NCI-H1436 (cell line): Measurements from ENCODE around the gene TXNDC2.

Experiments
- DNase-seq: peaks from one replicate; lab custom pipeline; 2025; lab: John Stamatoyannopoulos, UW

TXNDC2 gene

GRCh38 chr18:9860682-9861081 is 25.1 kb upstream of the TXNDC2 start:
- DNase-seq = no peak

- DNase-seq = no peak
Measured at GRCh38 chr18:9861157-9861556, 24.6 kb upstream of the TXNDC2 start.

GRCh38 chr18:9861933-9862332 is 23.8 kb upstream of the TXNDC2 start:
- DNase-seq = no peak

DNA sequence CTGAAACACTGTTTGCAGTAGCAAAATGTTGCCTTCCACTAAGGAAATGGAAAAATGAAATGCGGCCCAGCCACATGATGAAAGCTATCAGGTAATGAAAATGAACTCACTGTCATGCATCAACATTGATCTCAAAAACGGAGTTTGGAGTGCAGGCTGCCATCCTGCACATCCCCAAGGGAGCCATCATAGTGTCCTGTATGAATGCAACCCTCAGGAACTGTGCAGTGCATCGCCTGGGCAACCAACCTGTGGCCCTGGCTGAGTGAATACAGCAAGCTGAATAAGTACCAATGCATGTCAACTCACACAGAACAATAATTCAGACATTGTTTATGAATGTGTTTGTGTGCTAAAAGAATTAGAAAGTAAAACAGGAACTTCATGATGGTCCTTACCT is 23.1 kb upstream of the TXNDC2 start:
- DNase-seq = no peak

GRCh38 chr18:9863282-9863681 is 22.5 kb upstream of the TXNDC2 start:
- DNase-seq = no peak

DNA sequence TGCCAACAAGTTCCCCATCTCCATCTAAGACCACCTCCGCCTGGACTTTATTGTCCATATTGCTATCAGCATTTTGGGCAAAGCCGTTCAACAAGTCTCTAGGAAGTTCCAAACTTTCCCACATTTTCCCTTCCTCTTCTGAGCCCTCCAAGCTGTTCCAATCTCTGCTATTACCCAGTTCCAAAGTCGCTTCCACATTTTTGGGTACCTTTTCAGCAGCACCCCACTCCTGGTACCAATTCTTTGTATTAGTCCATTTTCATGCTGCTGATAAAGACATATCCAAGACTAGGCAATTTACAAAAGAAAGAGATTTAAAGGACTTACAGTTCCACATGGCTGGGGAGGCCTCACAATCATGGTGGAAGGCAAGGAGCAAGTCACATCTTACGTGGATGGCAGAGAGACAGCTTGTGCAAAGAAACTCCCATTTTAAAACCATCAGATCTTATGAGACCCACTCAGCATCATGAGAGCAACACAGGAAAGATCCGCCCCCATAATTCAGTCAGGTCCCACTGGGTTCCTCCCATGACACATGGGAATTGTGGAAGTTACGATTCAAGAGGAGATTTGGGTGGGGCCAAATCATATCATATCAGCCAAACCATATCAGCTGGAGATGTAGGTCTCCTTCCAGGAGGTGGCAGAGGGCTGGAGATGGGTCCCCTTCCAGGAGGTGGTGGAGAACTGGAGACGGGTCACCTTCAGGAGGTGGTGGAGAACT is 19.8 kb upstream of the TXNDC2 start:
- no peak for DNase-seq

DNA sequence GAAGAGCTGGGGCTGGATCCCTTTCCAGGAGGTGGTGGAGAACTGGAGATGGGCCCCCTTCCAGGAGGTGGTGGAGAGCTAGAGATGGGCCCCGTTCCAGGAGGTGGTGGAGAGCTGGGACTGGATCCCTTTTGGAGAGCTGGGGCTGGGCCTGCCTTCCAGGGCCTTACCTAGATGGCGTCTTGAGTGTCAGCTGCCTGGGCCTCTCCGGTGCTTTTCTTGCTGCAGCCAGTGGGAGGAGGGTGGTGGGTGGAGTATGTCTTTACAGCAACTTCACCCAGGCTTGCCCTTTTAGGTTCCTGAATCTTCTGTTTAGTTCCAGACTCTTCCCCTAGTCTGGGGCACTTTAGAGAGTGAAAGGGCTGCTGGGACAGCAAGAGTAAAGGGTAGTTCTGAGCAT is 19.1 kb upstream of the TXNDC2 start:
- DNase-seq = no peak

GRCh38 chr18:9867071-9867594 is 18.6 kb upstream of the TXNDC2 start:
- DNase-seq = no peak

DNA sequence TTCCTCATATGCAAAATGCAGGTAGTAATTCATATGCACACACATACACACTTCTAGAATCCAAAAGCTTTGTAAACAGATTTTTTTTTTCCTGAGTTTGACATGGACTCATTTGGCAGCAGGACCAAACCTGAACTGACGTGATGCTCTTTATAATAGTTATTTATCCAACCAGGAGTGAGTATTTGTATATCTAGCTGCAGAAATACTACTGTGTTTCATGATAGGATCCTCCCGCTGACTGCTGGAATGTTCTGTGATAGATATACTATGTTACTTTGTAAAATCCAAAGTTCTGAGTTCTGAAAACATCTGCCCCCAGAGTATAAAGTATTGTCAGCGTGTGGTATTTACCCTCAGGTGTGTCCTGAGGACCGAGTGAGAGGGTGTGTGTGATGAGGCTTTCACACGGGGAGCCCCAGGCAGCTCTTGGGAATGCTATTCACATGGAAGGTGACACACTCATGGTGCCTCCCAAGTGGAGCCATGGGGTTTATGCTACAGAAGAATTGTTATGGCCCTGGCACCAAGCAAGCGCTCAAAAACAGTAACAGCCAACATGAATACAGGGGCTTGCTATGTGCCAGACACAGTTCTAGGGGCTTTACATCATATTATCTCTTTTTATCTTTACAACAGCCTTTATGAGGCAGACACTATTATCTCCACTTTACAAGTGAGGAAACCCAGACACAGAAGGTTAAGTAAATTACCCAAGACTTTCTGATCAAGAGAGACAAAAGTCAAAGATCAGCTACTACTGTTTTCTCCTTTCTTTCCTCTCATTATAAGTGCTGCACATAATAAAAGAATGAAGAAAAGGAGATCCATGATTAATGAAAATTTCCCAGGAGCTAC is 16.7 kb upstream of the TXNDC2 start:
- no peak for DNase-seq

- DNase-seq = no peak
Measured at GRCh38 chr18:9869715-9870430, 15.9 kb upstream of the TXNDC2 start.

GRCh38 chr18:9870431-9871008 is 15.3 kb upstream of the TXNDC2 start:
- no peak for DNase-seq

DNA sequence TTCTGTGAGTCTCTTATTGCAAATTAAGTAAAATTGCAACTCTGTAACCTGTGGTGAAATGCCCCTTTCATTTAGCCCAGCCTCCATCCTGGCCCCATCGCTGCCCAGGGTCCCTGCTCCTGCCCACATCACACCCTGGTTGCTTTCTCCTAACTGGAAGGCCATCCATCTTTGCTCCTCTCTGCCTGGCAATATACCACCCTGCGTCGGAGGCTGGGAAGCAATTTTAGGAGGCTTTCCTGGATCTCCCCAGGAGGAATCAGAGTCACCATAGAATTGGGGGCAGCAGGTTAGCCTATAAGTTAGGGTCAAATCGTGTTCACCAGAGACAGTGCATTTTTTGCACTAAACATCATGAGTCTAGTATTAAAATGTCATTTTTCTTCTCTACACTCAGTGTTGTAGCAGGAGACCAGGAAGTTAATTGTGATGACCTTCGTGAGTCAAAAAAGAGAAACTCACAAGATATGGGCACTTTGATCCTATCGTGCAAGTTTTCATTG is 14.5 kb upstream of the TXNDC2 start:
- no peak for DNase-seq

DNA sequence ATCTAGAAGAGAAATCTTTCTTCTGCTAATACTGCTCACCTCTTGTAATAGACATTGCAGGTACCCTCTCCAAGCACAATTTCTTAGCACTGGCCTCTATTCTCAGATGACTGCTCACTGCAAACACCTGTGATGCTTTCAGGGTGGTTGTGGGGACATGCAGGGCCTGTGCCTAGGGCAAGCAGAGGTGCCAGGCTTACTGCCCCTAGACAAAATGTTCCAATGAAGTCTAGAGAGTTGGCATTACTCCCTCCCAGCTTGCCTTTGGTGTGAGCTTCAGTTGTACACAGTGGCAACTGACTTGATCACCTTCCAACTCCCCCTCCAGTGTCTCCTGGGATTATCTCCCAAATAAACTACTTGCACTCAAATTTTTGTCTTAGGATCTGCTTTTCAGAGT is 12.9 kb upstream of the TXNDC2 start:
- DNase-seq = no peak

DNA sequence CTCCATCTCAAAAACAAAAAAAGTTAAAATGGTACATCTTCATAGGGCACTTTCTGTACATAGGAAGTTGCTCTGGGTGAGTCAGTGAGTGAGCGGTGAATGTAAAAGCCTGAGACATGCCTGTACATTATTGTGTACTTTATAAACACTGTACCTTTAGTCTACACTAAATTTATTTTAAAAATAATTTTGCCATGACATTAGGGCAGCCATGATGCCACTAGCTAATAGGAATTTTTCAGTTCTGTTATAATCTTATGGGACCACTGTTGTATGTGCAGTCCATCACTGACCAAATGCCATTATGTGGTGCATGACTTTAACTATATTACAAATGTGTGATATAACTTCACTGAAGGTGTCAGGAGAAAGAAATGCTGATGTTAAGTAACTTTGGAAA is 11.0 kb upstream of the TXNDC2 start:
- DNase-seq = no peak

- no peak for DNase-seq
Measured at GRCh38 chr18:9876212-9876866, 9.4 kb upstream of the TXNDC2 start.

GRCh38 chr18:9876867-9877654 is 8.7 kb upstream of the TXNDC2 start:
- no peak for DNase-seq

DNA sequence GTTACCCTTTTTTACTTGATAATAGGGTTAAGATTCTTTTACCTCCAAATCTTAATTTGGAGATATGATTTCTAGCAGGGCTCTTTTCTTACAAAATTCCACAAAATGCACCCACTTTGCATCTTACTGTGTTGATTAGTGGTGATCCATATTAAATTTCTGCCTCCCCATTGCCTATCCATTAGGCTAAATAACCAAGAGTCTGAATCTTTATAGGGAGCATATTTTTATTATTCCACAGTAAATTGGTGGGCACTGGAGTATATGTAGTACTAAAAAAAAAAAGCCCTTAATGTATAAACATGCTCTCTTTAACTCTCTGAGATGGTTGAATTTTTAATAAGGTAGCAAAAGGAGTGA is 8.1 kb upstream of the TXNDC2 start:
- DNase-seq = no peak

- no peak for DNase-seq
Measured at GRCh38 chr18:9878095-9878494, 7.7 kb upstream of the TXNDC2 start.

DNA sequence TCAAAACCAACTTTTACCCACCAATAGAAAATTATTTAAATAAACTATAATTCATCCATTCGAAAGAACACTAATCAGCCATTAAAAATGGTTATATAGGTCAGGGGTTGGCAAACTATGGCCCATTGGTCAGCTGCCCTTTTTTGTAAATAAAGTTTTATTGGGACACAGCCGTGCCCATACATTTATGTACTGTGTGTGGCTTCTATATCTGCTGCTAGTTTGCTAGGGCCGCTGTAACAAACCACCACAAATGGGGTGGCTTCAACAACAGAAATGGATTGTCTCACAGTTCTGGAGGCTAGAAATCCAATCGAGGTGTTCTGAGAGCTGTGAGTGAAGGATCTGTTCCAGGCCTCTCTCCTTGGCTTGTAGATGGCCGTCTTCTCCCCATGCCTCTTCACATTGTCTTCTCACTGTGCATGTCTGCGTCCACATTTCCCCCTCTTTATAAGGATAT is 7.0 kb upstream of the TXNDC2 start:
- no peak for DNase-seq

GRCh38 chr18:9884090-9884489 is 1.7 kb upstream of the TXNDC2 start:
- DNase-seq = no peak
